ENCODE results near the gene SSBP4.

DNA sequence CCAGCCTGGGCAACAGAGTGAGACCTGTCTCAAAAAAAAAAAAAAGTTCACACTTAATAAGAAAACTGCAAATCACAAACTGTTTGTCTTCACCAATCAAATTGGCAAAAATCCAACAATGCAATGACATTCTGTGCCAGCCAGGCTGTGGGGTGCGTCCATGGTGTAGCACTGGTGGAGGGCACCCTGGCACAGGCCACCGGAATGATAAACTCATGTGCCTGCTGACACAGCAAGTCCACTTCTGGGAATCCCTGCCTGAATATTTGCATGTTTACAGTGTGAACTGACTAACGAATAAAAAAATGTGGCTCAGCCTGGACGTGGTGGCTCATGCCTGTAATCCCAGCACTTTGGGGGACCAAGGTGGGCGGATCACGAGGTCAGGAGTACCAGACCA, 20.2 kb upstream of the SSBP4 start:
- TF ChIP-seq ZNF274 (IDR thresholded peaks at IDR 0.05; ENCODE audit: low read depth, low read length) (no peak), YY1 (IDR thresholded peaks at IDR 0.05; ENCODE audit: insufficient read depth, insufficient read length) (no peak)
